Keratinocyte (primary cell): Measurements from ENCODE around the gene AGAP1. TPM values are rescaled to one million over a fixed set of nuclear protein-coding genes. Genes with fewer than 3 reads are reported as not detected.
"Not testable (repeated sequence)": the region's sequence is repeated elsewhere in the genome, so short reads cannot be mapped to it uniquely, and the experiment has no call there.

ENCODE experiments used
- DNase-seq: peaks from one replicate; pipeline ENCODE4 v3.0.0-alpha.2; 2011; ENCODE audit warnings: low read depth, missing footprints, low spot score
- FAIRE-seq: peaks from 2 replicates; lab custom pipeline; 2011; peaks lifted over from hg19 to GRCh38; lab: Jason Lieb, UNC
- H2AFZ ChIP-seq: 2 replicates; pipeline ENCODE4 v1.6.0; 2012; ENCODE audit warnings: low read length, control low read depth, inconsistent platforms; ENCODE audit not compliant: control insufficient read depth
- H3K27ac ChIP-seq: 2 replicates; pipeline ENCODE4 v1.5.1; 2011; ENCODE audit warnings: low read length; ENCODE audit not compliant: control insufficient read depth, insufficient read depth
- H3K27me3 ChIP-seq: 3 replicates; pipeline ENCODE4 v1.6.0; 2011; ENCODE audit warnings: low read length; ENCODE audit not compliant: control insufficient read depth, insufficient read depth; ENCODE audit errors: extremely low read depth
- H3K36me3 ChIP-seq, 2 experiments: 2 replicates in 1 of 2; 3 replicates in 1 of 2; pipeline ENCODE4 v1.5.1; 2011; ENCODE audit warnings: low read length in 2 of 2, mild to moderate bottlenecking in 1 of 2; ENCODE audit not compliant: control insufficient read depth in 2 of 2, insufficient read depth in 2 of 2; ENCODE audit errors: extremely low read depth in 1 of 2
- H3K4me1 ChIP-seq: 3 replicates; pipeline ENCODE4 v1.5.1; 2011; ENCODE audit warnings: low read length; ENCODE audit not compliant: control insufficient read depth, insufficient read depth; ENCODE audit errors: extremely low read depth
- H3K4me2 ChIP-seq: 3 replicates; pipeline ENCODE4 v1.6.0; 2011; ENCODE audit warnings: low read depth, low read length; ENCODE audit not compliant: control insufficient read depth, insufficient read depth; ENCODE audit errors: extremely low read depth
- H3K4me3 ChIP-seq, 3 experiments: fragments of 200-600 bp in 1 of 3; sonication (generic) in 1 of 3; 2 replicates in 2 of 3; 3 replicates in 1 of 3; pipeline ENCODE4 v1.5.1; 2011 to 2016; ENCODE audit warnings: low read length in 3 of 3, mild to moderate bottlenecking in 3 of 3, control low read depth in 2 of 3, inconsistent platforms in 1 of 3, low read depth in 1 of 3, mixed read lengths in 1 of 3, mixed run types in 1 of 3, moderate library complexity in 1 of 3; ENCODE audit not compliant: control insufficient read depth in 2 of 3, insufficient read depth in 2 of 3; ENCODE audit errors: extremely low read depth in 1 of 3
- H3K79me2 ChIP-seq: 2 replicates; pipeline ENCODE4 v1.6.0; 2012; ENCODE audit warnings: low read length; ENCODE audit not compliant: control insufficient read depth, insufficient read depth
- H3K9ac ChIP-seq: 3 replicates; pipeline ENCODE4 v1.6.0; 2011; ENCODE audit warnings: low read length; ENCODE audit not compliant: control insufficient read depth, insufficient read depth; ENCODE audit errors: extremely low read depth
- H3K9me1 ChIP-seq: 3 replicates; pipeline ENCODE4 v1.6.0; 2011; ENCODE audit warnings: low read length; ENCODE audit not compliant: control insufficient read depth, insufficient read depth; ENCODE audit errors: extremely low read depth
- H3K9me3 ChIP-seq: 2 replicates; pipeline ENCODE4 v1.5.1; 2012; ENCODE audit warnings: low read depth, low read length; ENCODE audit not compliant: control insufficient read depth
- H4K20me1 ChIP-seq: 3 replicates; pipeline ENCODE4 v1.6.0; 2011; ENCODE audit warnings: low read length; ENCODE audit not compliant: control insufficient read depth, insufficient read depth; ENCODE audit errors: extremely low read depth
- EZH2 ChIP-seq: IDR thresholded peaks from one replicate; pipeline ENCODE4 v1.6.1; 2012; ENCODE audit warnings: inconsistent platforms, mild to moderate bottlenecking, low read length, moderate library complexity
- dilution Hi-C: fragments of 300-500 bp; cut with MboI; formaldehyde crosslinking; loops from one replicate; pipeline ENCODE4 v1.7.0; 2020; ENCODE audit warnings: low sequenced_read_pairs; ENCODE audit not compliant: extremely low pct_ligation_motif_present
- polyA plus RNA-seq, 5 experiments: library from polyadenylated mRNA; depleted of rRNA in 3 of 5; stranded (reverse) in 3 of 5; stranded (forward) in 1 of 5; unstranded in 1 of 5; fragments of >200 nt; gene quantifications; 1 replicate in 1 of 5; 2 replicates in 3 of 5; 3 replicates in 1 of 5; pipeline versions ENCODE4 v1.2.1 to v1.2.3, GENCODE V29; 2011 to 2012; ENCODE audit warnings: missing spikeins in 2 of 5, low read depth in 1 of 5, low replicate concordance in 1 of 5
- TF ChIP-seq, protein P1 (sequence below), 3 experiments: IDR thresholded peaks in 1 of 3; conservative IDR thresholded peaks in 1 of 3; optimal IDR thresholded peaks in 1 of 3; 2 replicates in 2 of 3; 3 replicates in 1 of 3; pipeline versions ENCODE3 to v1.5.1; 2011; ENCODE audit warnings: low read length in 3 of 3, mild to moderate bottlenecking in 3 of 3, moderate library complexity in 2 of 3, control low read depth in 1 of 3, inconsistent platforms in 1 of 3; ENCODE audit not compliant: insufficient read depth in 2 of 3; ENCODE audit errors: extremely low read depth in 1 of 3

The AGAP1 gene
- polyA plus RNA-seq, 1 donor (not counting 4 experiments of a cell fraction or from before 2014, with no cell fraction given): 12.6 TPM

- Histone ChIP-seq H2AFZ (no peak overlapping the region), H3K9me3 (no peaks in the 10 kb centered on the region), H3K4me2 (no peak overlapping the region), H3K4me1 (peaks cover 6% of the 10 kb centered on the region), H3K79me2 (no peaks in the 10 kb centered on the region), H3K4me3 (no peak overlapping the region), H3K9me1 (no peaks in the 10 kb centered on the region), H3K9ac (no peak overlapping the region), H3K27me3 (no peaks in the 10 kb centered on the region), H4K20me1 (no peaks in the 10 kb centered on the region), H3K36me3 (peaks cover 0 to 2% of the 10 kb centered on the region in 2 experiments), H3K27ac (no peak overlapping the region)
- FAIRE-seq: no peak
- TF ChIP-seq EZH2: no peak
- TF ChIP-seq, protein P1, sequence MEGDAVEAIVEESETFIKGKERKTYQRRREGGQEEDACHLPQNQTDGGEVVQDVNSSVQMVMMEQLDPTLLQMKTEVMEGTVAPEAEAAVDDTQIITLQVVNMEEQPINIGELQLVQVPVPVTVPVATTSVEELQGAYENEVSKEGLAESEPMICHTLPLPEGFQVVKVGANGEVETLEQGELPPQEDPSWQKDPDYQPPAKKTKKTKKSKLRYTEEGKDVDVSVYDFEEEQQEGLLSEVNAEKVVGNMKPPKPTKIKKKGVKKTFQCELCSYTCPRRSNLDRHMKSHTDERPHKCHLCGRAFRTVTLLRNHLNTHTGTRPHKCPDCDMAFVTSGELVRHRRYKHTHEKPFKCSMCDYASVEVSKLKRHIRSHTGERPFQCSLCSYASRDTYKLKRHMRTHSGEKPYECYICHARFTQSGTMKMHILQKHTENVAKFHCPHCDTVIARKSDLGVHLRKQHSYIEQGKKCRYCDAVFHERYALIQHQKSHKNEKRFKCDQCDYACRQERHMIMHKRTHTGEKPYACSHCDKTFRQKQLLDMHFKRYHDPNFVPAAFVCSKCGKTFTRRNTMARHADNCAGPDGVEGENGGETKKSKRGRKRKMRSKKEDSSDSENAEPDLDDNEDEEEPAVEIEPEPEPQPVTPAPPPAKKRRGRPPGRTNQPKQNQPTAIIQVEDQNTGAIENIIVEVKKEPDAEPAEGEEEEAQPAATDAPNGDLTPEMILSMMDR (optimal IDR thresholded peaks at IDR 0.05 in 1 of 3, IDR thresholded peaks at IDR 0.05 in 1 of 3, conservative IDR thresholded peaks at IDR 0.05 in 1 of 3; ENCODE audit: extremely low read depth in 1 of 3, insufficient read depth in 2 of 3, low read length in 3 of 3): no peak
- dilution Hi-C loops: no loop called here
- no peak for DNase-seq
Observed at GRCh38 chr2:235763816-235764215, 270.0 kb downstream of the AGAP1 start.

- H3K9me1 ChIP-seq, H3K9me3 ChIP-seq, H3K9ac ChIP-seq, H2AFZ ChIP-seq, H3K4me2 ChIP-seq, H3K27ac ChIP-seq, FAIRE-seq, H4K20me1 ChIP-seq, dilution Hi-C loops, DNase-seq, H3K36me3 ChIP-seq, H3K79me2 ChIP-seq, H3K27me3 ChIP-seq, H3K4me3 ChIP-seq: not testable (repeated sequence)
- peaks cover 13% of the 10 kb centered on the region for H3K4me1 ChIP-seq
Observed at GRCh38 chr2:235764478-235764877, 270.6 kb downstream of the AGAP1 start.

GRCh38 chr2:235765181-235765820, 271.5 kb downstream of the AGAP1 start:
- Histone ChIP-seq H4K20me1 (no peaks in the 10 kb centered on the region), H3K4me2 (no peak overlapping the region), H3K27ac (no peak overlapping the region), H3K27me3 (no peaks in the 10 kb centered on the region), H3K4me3 (no peak overlapping the region), H3K36me3 (peaks cover 0 to 2% of the 10 kb centered on the region in 2 experiments), H3K9me1 (no peaks in the 10 kb centered on the region), H2AFZ (no peak overlapping the region), H3K9me3 (no peaks in the 10 kb centered on the region), H3K4me1 (peaks cover 16% of the 10 kb centered on the region), H3K79me2 (no peaks in the 10 kb centered on the region), H3K9ac (no peak overlapping the region)
- FAIRE-seq: no peak
- DNase-seq: no peak
- no peak for TF ChIP-seq EZH2
- TF ChIP-seq, protein P1 (optimal IDR thresholded peaks at IDR 0.05 in 1 of 3, IDR thresholded peaks at IDR 0.05 in 1 of 3, conservative IDR thresholded peaks at IDR 0.05 in 1 of 3; ENCODE audit: extremely low read depth in 1 of 3, insufficient read depth in 2 of 3, low read length in 3 of 3): no peak
- dilution Hi-C loops: no loop called here
